HCT116 (cell line): ENCODE data around the gene RGS7. TPM values are rescaled to one million over a fixed set of nuclear protein-coding genes. Genes with fewer than 3 reads are reported as not detected.

ENCODE experiments used
- ATAC-seq: fragments of 200-7000 bp; cut with Tn5 transposase; 2 replicates; pipeline ENCODE4 v1.9.1; 2020; ENCODE audit warnings: mild to moderate bottlenecking, moderate library complexity
- BruUV-seq: library from RNA; stranded (reverse); fragments of 400-500 nt; replicated peaks from 2 replicates; lab custom pipeline; 2021; lab: Mats Ljungman, UMichigan
- CTCF ChIA-PET: fragments of 300-600 bp; sonication (Branson Sonifier 250); formaldehyde crosslinking; loops from one replicate; lab custom pipeline; 2021; ENCODE audit warnings: antibody characterized with exemption; lab: Charles Lee
- POLR2A ChIA-PET: fragments of 300-600, 350-600 bp; sonication (Branson Sonifier 250); formaldehyde crosslinking; loops from one replicate; lab custom pipeline; 2021; ENCODE audit warnings: antibody characterized with exemption; lab: Charles Lee
- RAD21 ChIA-PET, 2 experiments: fragments of 300-600 bp; sonication (Branson Sonifier 250); formaldehyde crosslinking; loops; one replicate each; lab custom pipeline; 2023; ENCODE audit warnings: low total read pairs in 2 of 2; ENCODE audit not compliant: uncharacterized antibody in 2 of 2, unreplicated experiment in 2 of 2, low non-redundant PET in 1 of 2; lab: Charles Lee
- DNase-seq: peaks from one replicate; pipeline ENCODE4 v3.0.0-alpha.2; 2010; ENCODE audit warnings: low read depth, low spot score
- H2AFZ ChIP-seq: fragments of 200-600 bp; shearing (Covaris generic), sonication (generic); 2 replicates; pipeline ENCODE4 v1.6.1; 2017; ENCODE audit warnings: low read depth, mixed run types, mixed read lengths, antibody characterized with exemption, low read length; ENCODE audit not compliant: poor library complexity, severe bottlenecking
- H3K27ac ChIP-seq: 2 replicates; pipeline ENCODE4 v1.5.1; 2012; ENCODE audit warnings: low read depth, low read length
- H3K27me3 ChIP-seq: fragments of 200-600 bp; sonication (generic); 2 replicates; pipeline ENCODE4 v1.6.1; 2016; ENCODE audit warnings: mixed run types, low read length, mixed read lengths; ENCODE audit not compliant: insufficient read depth
- H3K36me3 ChIP-seq, 2 experiments: fragments of 200-500 bp in 1 of 2; fragments of 200-600 bp in 1 of 2; sonication (Bioruptor generic) in 1 of 2; sonication (generic) in 1 of 2; 2 replicates each; pipeline versions ENCODE4 v1.5.1 to v1.6.1; 2014 to 2016; ENCODE audit warnings: low read length in 2 of 2, inconsistent platforms in 1 of 2, mixed read lengths in 1 of 2, mixed run types in 1 of 2; ENCODE audit not compliant: insufficient read depth in 2 of 2, control insufficient read depth in 1 of 2
- H3K4me1 ChIP-seq, 2 experiments: fragments of 200-600 bp in 1 of 2; sonication (generic) in 1 of 2; 2 replicates each; pipeline versions ENCODE4 v1.5.1 to v1.6.1; 2012 to 2017; ENCODE audit warnings: low read length in 2 of 2, inconsistent platforms in 1 of 2, mild to moderate bottlenecking in 1 of 2, mixed read lengths in 1 of 2, mixed run types in 1 of 2, moderate library complexity in 1 of 2; ENCODE audit not compliant: insufficient read depth in 2 of 2, control insufficient read depth in 1 of 2
- H3K4me2 ChIP-seq: fragments of 200-600 bp; sonication (generic); 2 replicates; pipeline ENCODE4 v1.6.1; 2017; ENCODE audit warnings: mixed run types, low read length, mixed read lengths
- H3K4me3 ChIP-seq, 2 experiments: fragments of 200-600 bp in 1 of 2; sonication (generic) in 1 of 2; replicated peaks in 1 of 2; 2 replicates each; pipeline ENCODE4 v1.5.1; 2011 to 2016; ENCODE audit warnings: low read length in 2 of 2, control low read depth in 1 of 2, low read depth in 1 of 2, mild to moderate bottlenecking in 1 of 2, mixed read lengths in 1 of 2, mixed run types in 1 of 2
- H3K79me2 ChIP-seq: fragments of 200-600 bp; sonication (generic); 2 replicates; pipeline ENCODE4 v1.6.1; 2017; ENCODE audit warnings: mild to moderate bottlenecking, mixed run types, low read length, moderate library complexity, mixed read lengths; ENCODE audit not compliant: insufficient read depth
- H3K9ac ChIP-seq: fragments of 200-600 bp; sonication (generic); 2 replicates; pipeline ENCODE4 v1.6.1; 2016; ENCODE audit warnings: low read length, mixed read lengths
- H3K9me2 ChIP-seq: fragments of 200-600 bp; sonication (generic), shearing (Covaris generic); 2 replicates; pipeline ENCODE4 v1.6.1; 2017; ENCODE audit warnings: mixed run types, mild to moderate bottlenecking, moderate library complexity; ENCODE audit not compliant: insufficient read depth
- H3K9me3 ChIP-seq, 2 experiments: fragments of 200-500 bp in 1 of 2; fragments of 200-600 bp in 1 of 2; sonication (Bioruptor generic) in 1 of 2; sonication (generic) in 1 of 2; 2 replicates each; pipeline ENCODE4 v1.6.1; 2014 to 2017; ENCODE audit warnings: low read length in 2 of 2, mixed read lengths in 2 of 2, inconsistent platforms in 1 of 2, low read depth in 1 of 2, mild to moderate bottlenecking in 1 of 2, mixed run types in 1 of 2, moderate library complexity in 1 of 2; ENCODE audit not compliant: control insufficient read depth in 1 of 2, insufficient read depth in 1 of 2
- H4K20me1 ChIP-seq: fragments of 200-600 bp; sonication (generic), shearing (Covaris generic); 2 replicates; pipeline ENCODE4 v1.6.1; 2017; ENCODE audit warnings: mixed run types, mild to moderate bottlenecking, moderate library complexity; ENCODE audit not compliant: insufficient read depth
- EGR1 ChIP-seq: IDR thresholded peaks from 2 replicates; pipeline ENCODE4 v1.6.1; 2012; ENCODE audit warnings: low read depth
- EZH2 ChIP-seq: fragments of 200-600 bp; sonication (generic); IDR thresholded peaks from 2 replicates; pipeline ENCODE4 v1.6.1; 2017; ENCODE audit warnings: antibody characterized with exemption, mixed run types
- POLR2AphosphoS5 ChIP-seq: IDR thresholded peaks from 2 replicates; pipeline ENCODE4 v1.6.1; 2011; ENCODE audit warnings: mild to moderate bottlenecking, low read depth, low read length, moderate library complexity
- SIN3A ChIP-seq: IDR thresholded peaks from 2 replicates; pipeline ENCODE4 v1.6.1; 2012; ENCODE audit warnings: low read depth
- TCF7L2 ChIP-seq: IDR thresholded peaks from 2 replicates; pipeline ENCODE4 v1.7.0; 2011; ENCODE audit warnings: borderline replicate concordance, inconsistent platforms; ENCODE audit not compliant: insufficient read depth, insufficient read length; ENCODE audit errors: extremely low read depth
- ZFX ChIP-seq: fragments of 450-650 bp; IDR thresholded peaks from 2 replicates; pipeline ENCODE4 v1.6.1; 2017
- ZNF274 ChIP-seq: fragments of 200-500 bp; sonication (Bioruptor generic); IDR thresholded peaks from 2 replicates; pipeline ENCODE4 v1.6.1; 2014; ENCODE audit warnings: mild to moderate bottlenecking, low read depth, low read length, inconsistent platforms
- intact Hi-C: fragments of 100-400 bp; cut with micrococcal nuclease; formaldehyde crosslinking; loops from 2 replicates; pipeline ENCODE4 v1.10.0; 2022
- total RNA-seq: library from RNA; stranded (reverse); gene quantifications from one replicate; pipeline ENCODE4 v1.2.1, GENCODE V29; 2021; ENCODE audit not compliant: unreplicated experiment
- TF ChIP-seq, protein P1 (sequence below), 3 experiments: fragments of 200-600 bp in 1 of 3; sonication (generic) in 1 of 3; IDR thresholded peaks in 2 of 3; conservative IDR thresholded peaks in 1 of 3; 2 replicates each; pipeline ENCODE4 v1.5.1; 2012 to 2017; ENCODE audit warnings: low read depth in 2 of 3, low read length in 2 of 3, antibody characterized with exemption in 1 of 3, borderline replicate concordance in 1 of 3, control low read depth in 1 of 3, mild to moderate bottlenecking in 1 of 3, mixed read lengths in 1 of 3, mixed run types in 1 of 3, moderate library complexity in 1 of 3; ENCODE audit not compliant: insufficient read depth in 1 of 3
- TF ChIP-seq, protein P2 (sequence below): IDR thresholded peaks from 2 replicates; pipeline ENCODE4 v1.6.1; 2012
- TF ChIP-seq, protein P3 (sequence below): IDR thresholded peaks from 2 replicates; pipeline ENCODE4 v1.6.1; 2012

The RGS7 gene
- total RNA-seq, 1 experiment from 2014 or later, result not detected

DNA sequence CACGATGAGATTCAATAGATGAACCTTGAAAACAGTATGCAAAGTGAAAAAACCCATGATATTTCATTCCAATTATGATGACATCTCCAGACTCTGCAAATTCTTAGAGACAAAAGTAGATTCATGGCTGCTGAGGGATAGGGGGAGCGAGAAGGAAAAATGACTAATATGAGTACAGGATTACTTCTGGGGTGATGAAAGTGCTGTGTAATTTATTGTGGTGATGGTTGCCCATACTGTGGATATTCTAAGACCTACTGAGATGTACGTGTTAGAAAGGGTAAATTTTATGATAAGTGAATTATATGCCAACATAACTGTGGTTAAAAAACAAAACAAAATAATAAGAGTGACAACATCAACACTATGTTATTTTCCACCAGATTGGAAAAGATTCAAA, 18.9 kb upstream of the RGS7 start:
- ChIA-PET CTCF (no interaction called here), POLR2A (no interaction called here), RAD21 (no interaction called here)
- Histone ChIP-seq H3K27me3 (no peaks in the 10 kb centered on the region), H3K79me2 (no peaks in the 10 kb centered on the region), H3K4me2 (no peak overlapping the region), H4K20me1 (no peaks in the 10 kb centered on the region), H2AFZ (no peak overlapping the region), H3K9ac (no peak overlapping the region), H3K9me2 (no peaks in the 10 kb centered on the region), H3K9me3 (no peaks in the 10 kb centered on the region), H3K36me3 (no peaks in the 10 kb centered on the region), H3K4me1 (no peaks in the 10 kb centered on the region), H3K27ac (no peak overlapping the region), H3K4me3 (no peak overlapping the region)
- TF ChIP-seq, protein P1, sequence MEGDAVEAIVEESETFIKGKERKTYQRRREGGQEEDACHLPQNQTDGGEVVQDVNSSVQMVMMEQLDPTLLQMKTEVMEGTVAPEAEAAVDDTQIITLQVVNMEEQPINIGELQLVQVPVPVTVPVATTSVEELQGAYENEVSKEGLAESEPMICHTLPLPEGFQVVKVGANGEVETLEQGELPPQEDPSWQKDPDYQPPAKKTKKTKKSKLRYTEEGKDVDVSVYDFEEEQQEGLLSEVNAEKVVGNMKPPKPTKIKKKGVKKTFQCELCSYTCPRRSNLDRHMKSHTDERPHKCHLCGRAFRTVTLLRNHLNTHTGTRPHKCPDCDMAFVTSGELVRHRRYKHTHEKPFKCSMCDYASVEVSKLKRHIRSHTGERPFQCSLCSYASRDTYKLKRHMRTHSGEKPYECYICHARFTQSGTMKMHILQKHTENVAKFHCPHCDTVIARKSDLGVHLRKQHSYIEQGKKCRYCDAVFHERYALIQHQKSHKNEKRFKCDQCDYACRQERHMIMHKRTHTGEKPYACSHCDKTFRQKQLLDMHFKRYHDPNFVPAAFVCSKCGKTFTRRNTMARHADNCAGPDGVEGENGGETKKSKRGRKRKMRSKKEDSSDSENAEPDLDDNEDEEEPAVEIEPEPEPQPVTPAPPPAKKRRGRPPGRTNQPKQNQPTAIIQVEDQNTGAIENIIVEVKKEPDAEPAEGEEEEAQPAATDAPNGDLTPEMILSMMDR (IDR thresholded peaks at IDR 0.05 in 2 of 3, conservative IDR thresholded peaks at IDR 0.05 in 1 of 3; ENCODE audit: borderline replicate concordance in 1 of 3, insufficient read depth in 1 of 3, low read depth in 2 of 3, low read length in 2 of 3), result no peak
- TF ChIP-seq SIN3A (no peak), ZFX (no peak), ZNF274 (no peak), POLR2AphosphoS5 (no peak), TCF7L2 (no peak), EGR1 (no peak), EZH2 (no peak)
- TF ChIP-seq, protein P2, sequence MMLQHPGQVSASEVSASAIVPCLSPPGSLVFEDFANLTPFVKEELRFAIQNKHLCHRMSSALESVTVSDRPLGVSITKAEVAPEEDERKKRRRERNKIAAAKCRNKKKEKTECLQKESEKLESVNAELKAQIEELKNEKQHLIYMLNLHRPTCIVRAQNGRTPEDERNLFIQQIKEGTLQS, result no peak
- TF ChIP-seq, protein P3, sequence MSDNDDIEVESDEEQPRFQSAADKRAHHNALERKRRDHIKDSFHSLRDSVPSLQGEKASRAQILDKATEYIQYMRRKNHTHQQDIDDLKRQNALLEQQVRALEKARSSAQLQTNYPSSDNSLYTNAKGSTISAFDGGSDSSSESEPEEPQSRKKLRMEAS, result no peak
- no peak for DNase-seq
- ATAC-seq, result no peak
- intact Hi-C loops, result no loop called here
- BruUV-seq, result no TSS peak
